ENCODE data around the gene RNF167. TPM values are rescaled to one million over a fixed set of nuclear protein-coding genes. Genes with fewer than 3 reads are reported as not detected.

The RNF167 gene
- total RNA-seq, 1 donor from 2014 or later: 15.2 TPM

DNA sequence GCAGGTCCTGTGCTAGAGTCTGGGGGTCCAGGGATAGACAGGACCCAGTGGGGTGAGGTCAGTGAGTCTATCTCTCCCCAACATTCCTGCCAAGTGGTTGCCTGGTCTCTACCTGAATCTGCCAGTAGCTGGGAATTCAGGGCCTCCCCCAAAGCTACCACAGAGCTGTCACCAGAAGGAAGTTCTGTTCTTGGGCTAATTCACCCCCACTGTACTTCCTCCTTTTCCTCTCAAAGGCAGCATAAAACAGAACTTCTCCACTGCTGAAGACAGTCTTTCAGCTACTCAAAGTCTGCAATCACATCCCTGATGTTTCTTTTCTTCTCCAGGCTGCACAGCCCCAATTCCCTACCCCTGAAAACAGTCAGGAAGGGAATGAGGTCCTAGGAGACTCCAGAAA is 38.7 kb downstream of the RNF167 start:
- DNase-seq (ENCODE audit: low read depth, low spot score): no peak

DNA sequence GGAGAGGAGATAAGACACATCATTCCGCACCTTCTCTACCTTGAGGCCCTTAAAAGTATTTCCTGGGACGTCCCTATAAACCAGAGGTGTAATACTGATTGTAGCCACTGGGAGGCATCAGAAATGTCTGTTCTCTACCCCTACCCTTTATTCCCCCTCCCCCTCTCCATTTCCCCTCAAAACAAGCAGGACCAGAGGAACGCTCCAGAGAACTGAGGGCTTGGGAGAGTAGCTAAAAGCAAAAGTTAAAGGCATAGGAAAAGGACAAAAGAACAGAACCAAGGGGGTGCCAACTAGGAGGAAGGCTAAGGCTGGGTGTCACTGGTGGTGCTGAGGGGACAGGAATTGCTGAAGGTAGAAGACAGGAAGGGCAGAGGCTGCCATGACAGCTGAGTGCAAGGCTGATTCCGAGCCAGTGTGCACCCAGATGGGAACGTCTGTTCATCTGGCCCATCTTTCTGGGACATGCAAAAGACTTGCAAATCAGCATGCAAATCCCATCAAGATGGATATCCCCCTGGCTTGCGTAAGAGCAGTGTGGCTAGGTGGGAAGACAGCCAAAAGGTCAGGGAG is 40.7 kb downstream of the RNF167 start:
- DNase-seq (ENCODE audit: low read depth, low spot score): no peak

DNA sequence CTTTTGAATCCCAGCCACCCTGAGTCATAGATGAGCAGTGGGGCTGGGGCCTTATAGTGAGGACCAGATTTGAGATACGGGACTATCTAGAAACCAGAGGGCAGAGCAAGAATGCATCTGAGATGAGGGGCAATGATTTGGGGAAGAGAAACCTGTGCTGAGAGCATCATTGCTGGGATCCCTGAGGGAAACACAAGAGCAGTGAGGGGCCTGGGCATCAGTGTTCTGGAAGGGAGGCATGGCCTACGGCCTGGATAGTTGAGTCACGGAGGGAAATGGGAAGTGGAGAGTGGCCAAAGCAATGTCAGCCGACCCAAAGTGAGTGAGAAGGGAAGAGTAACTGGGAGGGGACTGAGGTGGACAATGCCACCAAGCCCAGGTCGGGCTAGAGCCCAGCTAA is 42.2 kb downstream of the RNF167 start:
- DNase-seq (ENCODE audit: low read depth, low spot score): no peak

DNA sequence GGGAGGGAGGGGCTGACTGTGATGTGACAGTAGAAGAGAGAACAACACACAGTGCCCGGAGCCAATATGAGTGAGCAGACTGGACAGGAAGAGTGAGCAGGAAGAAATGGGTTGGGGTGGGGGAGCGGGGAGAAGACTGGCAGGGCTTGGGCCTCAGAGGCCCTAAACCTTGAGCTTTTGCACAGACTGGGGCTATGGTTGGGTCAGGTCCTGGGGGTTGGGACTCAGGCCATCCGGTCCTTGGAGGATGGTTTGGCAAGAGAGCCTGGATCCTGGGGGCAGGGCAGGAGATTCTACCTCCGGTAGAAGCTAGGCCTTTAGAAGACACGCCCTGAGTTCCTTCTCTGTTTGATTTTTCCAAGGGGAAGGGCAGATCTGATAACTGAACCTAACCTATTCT is 46.3 kb downstream of the RNF167 start:
- no peak for DNase-seq (ENCODE audit: low read depth, low spot score)

DNA sequence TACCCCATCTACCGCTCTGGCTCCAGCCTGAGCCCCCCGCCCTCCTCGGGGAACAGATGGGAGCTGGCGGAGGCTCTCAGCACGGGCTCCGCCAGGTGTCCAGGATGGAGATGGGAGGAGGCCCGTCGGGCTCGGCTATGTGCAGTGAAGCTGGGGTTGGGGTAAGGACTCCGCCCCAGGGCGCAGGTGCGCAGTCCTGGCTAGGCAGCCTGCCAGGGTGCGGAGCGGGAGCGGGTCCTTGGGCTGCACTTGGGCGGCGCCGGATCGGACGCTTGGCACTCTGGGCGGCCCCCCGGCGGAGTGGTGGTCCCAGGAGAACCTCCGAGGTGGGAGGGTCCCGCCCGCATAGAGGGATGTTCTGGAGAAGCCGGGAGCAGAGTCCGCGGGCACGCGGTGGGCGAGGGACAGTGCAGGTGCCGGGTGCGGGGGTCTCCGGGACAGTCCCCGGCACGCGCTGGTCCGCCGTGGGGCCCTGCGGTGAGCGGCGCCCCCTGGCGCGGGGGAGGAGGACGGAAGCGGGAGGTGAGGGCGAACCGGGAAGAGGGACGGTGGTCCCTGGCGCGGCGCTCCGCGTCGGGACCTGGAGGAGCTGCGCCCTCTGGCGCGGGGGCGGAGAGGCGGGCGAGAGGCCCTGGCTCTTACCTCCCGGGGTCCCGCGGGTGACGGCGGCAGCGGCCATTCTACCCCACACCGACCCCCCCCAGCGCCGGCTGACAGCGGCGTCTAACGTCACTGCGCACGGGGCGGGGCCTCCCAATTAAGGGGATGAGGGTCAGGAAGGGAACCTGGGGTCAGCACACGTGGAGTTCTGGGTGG is 47.1 kb downstream of the RNF167 start, which contains the start of gene CAMTA2:
Gene CAMTA2, minus strand, starts transcription at position 725 of the 816 bp plus-strand sequence. CDS start 1,453 bp downstream, outside the sequence.
- DNase-seq (ENCODE audit: low read depth, low spot score): no peak

DNA sequence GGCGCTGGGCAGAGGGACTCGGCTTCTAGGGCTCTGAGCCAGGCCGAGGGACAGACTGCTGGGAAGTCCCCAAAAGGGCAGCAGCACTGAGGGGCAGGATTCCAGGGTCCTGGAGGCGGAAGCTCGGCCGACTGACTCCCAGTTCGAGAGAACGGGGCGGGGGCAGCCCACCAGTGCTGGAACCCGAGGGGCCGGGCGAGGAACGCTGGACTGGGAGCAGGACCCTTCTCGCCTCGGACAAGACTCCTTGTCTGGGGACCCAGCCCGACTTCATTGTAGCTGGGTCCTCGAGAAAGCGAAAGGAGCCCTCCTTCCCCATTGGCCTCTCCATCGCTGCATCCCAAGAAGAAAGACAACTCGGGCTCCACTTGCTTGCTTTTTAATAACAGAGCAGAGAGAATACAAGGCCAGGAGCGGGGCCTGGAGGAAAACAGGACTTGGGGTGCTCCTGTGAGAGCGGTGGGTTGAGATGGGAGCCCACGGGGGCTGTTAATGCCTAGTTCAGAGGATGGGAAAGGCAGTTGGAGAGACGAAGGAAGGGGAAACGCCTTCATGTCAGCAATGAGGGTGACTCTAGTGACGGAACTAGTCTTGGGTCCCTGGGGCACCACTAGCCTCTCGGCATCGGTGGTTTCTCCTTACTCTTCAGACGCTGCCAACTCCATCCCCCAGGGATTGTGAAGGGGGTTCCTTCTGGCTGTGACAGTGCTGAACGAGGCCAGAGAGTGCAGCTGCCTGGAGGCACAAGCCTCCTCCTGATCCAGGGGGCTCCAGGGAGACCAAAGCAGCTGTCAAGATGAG is 47.9 kb downstream of the RNF167 start:
- no peak for DNase-seq (ENCODE audit: low read depth, low spot score)

DNA sequence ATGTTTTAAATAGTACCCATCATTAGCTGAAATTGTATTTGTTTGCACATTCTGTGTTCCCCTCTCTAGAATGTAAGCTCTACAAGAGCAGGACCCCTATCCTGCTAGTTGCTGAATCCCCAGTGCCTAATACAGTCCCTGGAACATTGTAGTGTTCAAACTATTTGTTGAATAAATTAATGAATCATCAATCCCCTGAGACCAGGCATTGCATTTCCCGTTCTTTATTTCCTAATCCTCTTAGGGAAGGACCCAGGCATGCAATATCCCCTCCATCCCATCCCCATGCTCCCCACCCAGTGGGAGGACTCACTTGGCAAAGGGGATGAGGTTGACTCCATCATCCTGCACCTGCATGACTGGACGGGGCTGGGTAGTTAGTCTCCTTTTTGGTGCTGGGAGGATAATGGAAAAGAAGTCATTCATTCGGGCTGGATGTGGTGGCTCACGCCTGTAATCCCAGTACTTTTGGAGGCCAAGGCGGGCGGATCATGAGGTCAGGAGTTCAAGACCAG is 54.1 kb downstream of the RNF167 start:
- no peak for DNase-seq (ENCODE audit: low read depth, low spot score)

Other genes with a start within 250 kb of the RNF167 start
- gene PELP1, start 236.1 kb upstream of the RNF167 start, total RNA-seq: 16.0 and 27.6 TPM in 2 replicates
- gene ARRB2, start 229.6 kb upstream of the RNF167 start, total RNA-seq: 7.7 and 8.7 TPM in 2 replicates
- gene MED11, start 208.8 kb upstream of the RNF167 start, total RNA-seq: 9.4 and 12.5 TPM in 2 replicates
- 0.07 and 0.11 TPM in 2 replicates for gene ZMYND15, start 200.4 kb upstream of the RNF167 start, total RNA-seq
- gene CXCL16, start 200.3 kb upstream of the RNF167 start, total RNA-seq: 2.4 and 7.4 TPM in 2 replicates
- not detected in 2 replicates for gene TM4SF5, start 168.4 kb upstream of the RNF167 start, total RNA-seq
- 0.32 and 0.40 TPM in 2 replicates for gene VMO1, start 153.9 kb upstream of the RNF167 start, total RNA-seq
- not detected in 2 replicates for gene GLTPD2, start 151.3 kb upstream of the RNF167 start, total RNA-seq
- gene PSMB6, start 144.1 kb upstream of the RNF167 start, total RNA-seq: 225 and 243 TPM in 2 replicates
- 25.6 and 32.3 TPM in 2 replicates for gene PLD2, start 133.1 kb upstream of the RNF167 start, total RNA-seq
- gene MINK1, start 106.9 kb upstream of the RNF167 start, total RNA-seq: 26.2 and 30.8 TPM in 2 replicates
- gene C17orf107, start 40.7 kb upstream of the RNF167 start, total RNA-seq: 0.71 and 0.92 TPM in 2 replicates
- gene CHRNE, start 37.2 kb upstream of the RNF167 start, total RNA-seq: 0.53 and 3.2 TPM in 2 replicates
- gene GP1BA, start 8.0 kb upstream of the RNF167 start, total RNA-seq: not detected in 2 replicates
- 61.6 and 71.2 TPM in 2 replicates for gene SLC25A11, start 222 bp upstream of the RNF167 start, total RNA-seq
- gene PFN1, start 8.3 kb downstream of the RNF167 start, total RNA-seq: 518 and 651 TPM in 2 replicates
- gene ENO3, start 10.9 kb downstream of the RNF167 start, total RNA-seq: 1.3 and 1.6 TPM in 2 replicates
- 58.8 and 65.3 TPM in 2 replicates for gene SPAG7, start 27.5 kb downstream of the RNF167 start, total RNA-seq
- 4.3 and 4.5 TPM in 2 replicates for gene CAMTA2, start 47.4 kb downstream of the RNF167 start, total RNA-seq
- gene INCA1, start 57.3 kb downstream of the RNF167 start, total RNA-seq: 0.13 and 0.28 TPM in 2 replicates
- 94.7 and 113 TPM in 2 replicates for gene KIF1C, start 57.7 kb downstream of the RNF167 start, total RNA-seq
- gene SLC52A1, start 95.2 kb downstream of the RNF167 start, total RNA-seq: 0.07 TPM in 2 replicates
- 1.1 and 1.9 TPM in 2 replicates for gene ZFP3, start 138.2 kb downstream of the RNF167 start, total RNA-seq
- gene ZNF232, start 171.6 kb downstream of the RNF167 start, total RNA-seq: 6.3 and 7.6 TPM in 2 replicates
- gene USP6, start 175.8 kb downstream of the RNF167 start, total RNA-seq: not detected in 2 replicates

Data from pulmonary artery endothelial cell (primary cell).